ENCODE measurements around the gene ROCK2. TPM values are rescaled to one million over a fixed set of nuclear protein-coding genes. Genes with fewer than 3 reads are reported as not detected.

ROCK2 gene
- total and polyA plus RNA-seq, 8 donors = 3.5 to 21.5 (median 12.1) TPM

GRCh38 chr2:11288431-11288830 is 56.0 kb downstream of the ROCK2 start:
- Histone ChIP-seq H3K27ac (no peak overlapping the region), H3K4me3 (no peak overlapping the region), H3K9me3 (no peaks in the 10 kb centered on the region), H3K36me3 (peaks cover 0 to 3% (median 0%) of the 10 kb centered on the region in 3 donors), H3K27me3 (no peaks in the 10 kb centered on the region), H3K4me1 (peaks cover 0 to 16% (median 5%) of the 10 kb centered on the region in 3 donors)
- WGBS, 2 donors = 86 to 88% methylated on average over 3 of the region's 3 CpGs
- DNase-seq (no peak), FAIRE-seq (no peak), ATAC-seq (no peak)
- no peak for TF ChIP-seq CTCF (IDR thresholded peaks at IDR 0.05)
- intact Hi-C loops (cut with DNase I) = no loop called here

GRCh38 chr2:11286749-11287148 is 57.7 kb downstream of the ROCK2 start:
- H3K9me3 ChIP-seq = no peaks in the 10 kb centered on the region
- no peak for FAIRE-seq
- no peak overlapping the region for H3K4me3 ChIP-seq
- no peaks in the 10 kb centered on the region for H3K27me3 ChIP-seq
- no peak overlapping the region for H3K27ac ChIP-seq
- ATAC-seq = no peak
- TF ChIP-seq CTCF (IDR thresholded peaks at IDR 0.05) = no peak
- H3K36me3 ChIP-seq = peaks cover 0 to 3% (median 0%) of the 10 kb centered on the region in 3 donors
- DNase-seq = no peak
- peaks cover 0 to 16% (median 0%) of the 10 kb centered on the region in 3 donors for H3K4me1 ChIP-seq
- intact Hi-C loops (cut with DNase I) = no loop called here
- WGBS, 2 donors = 52 to 59% methylated on average over 1 of the region's 1 CpG

GRCh38 chr2:11286323-11286722 is 58.1 kb downstream of the ROCK2 start:
- peaks cover 0 to 3% (median 0%) of the 10 kb centered on the region in 3 donors for H3K36me3 ChIP-seq
- no peaks in the 10 kb centered on the region for H3K27me3 ChIP-seq
- intact Hi-C loops (cut with DNase I) = no loop called here
- no peak for TF ChIP-seq CTCF (IDR thresholded peaks at IDR 0.05)
- H3K9me3 ChIP-seq = no peaks in the 10 kb centered on the region
- H3K4me3 ChIP-seq = no peak overlapping the region
- no peak overlapping the region for H3K27ac ChIP-seq
- H3K4me1 ChIP-seq = peaks cover 0 to 16% (median 0%) of the 10 kb centered on the region in 3 donors
- DNase-seq (no peak), FAIRE-seq (no peak), ATAC-seq (no peak)

- no peak overlapping the region for H3K27ac ChIP-seq
- no peak for TF ChIP-seq CTCF (IDR thresholded peaks at IDR 0.05)
- peaks cover 0 to 16% (median 0%) of the 10 kb centered on the region in 3 donors for H3K4me1 ChIP-seq
- ATAC-seq (no peak), FAIRE-seq (no peak), DNase-seq (no peak)
- peaks cover 0 to 3% (median 0%) of the 10 kb centered on the region in 3 donors for H3K36me3 ChIP-seq
- no peaks in the 10 kb centered on the region for H3K27me3 ChIP-seq
- no peaks in the 10 kb centered on the region for H3K9me3 ChIP-seq
- intact Hi-C loops (cut with DNase I) = no loop called here
- 96 to 98% methylated on average over 2 of the region's 2 CpGs for WGBS, 2 donors
- H3K4me3 ChIP-seq = no peak overlapping the region
These were observed 58.9 kb downstream of the ROCK2 start for GRCh38 chr2:11285499-11285898.

GRCh38 chr2:11281186-11281585 is 63.2 kb downstream of the ROCK2 start:
- Histone ChIP-seq H3K4me3 (no peak overlapping the region), H3K27me3 (no peaks in the 10 kb centered on the region), H3K27ac (no peak overlapping the region), H3K36me3 (peaks cover 0 to 3% (median 0%) of the 10 kb centered on the region in 3 donors), H3K9me3 (no peaks in the 10 kb centered on the region), H3K4me1 (no peaks in the 10 kb centered on the region)
- TF ChIP-seq CTCF (IDR thresholded peaks at IDR 0.05) = no peak
- no peak for FAIRE-seq
- no peak for ATAC-seq
- DNase-seq = no peak
- WGBS, 2 donors = 86 to 95% methylated on average over 3 of the region's 3 CpGs
- intact Hi-C loops (cut with DNase I) = no loop called here
